OCI-LY3 (cell line): ENCODE results near the gene EXOSC7.

ENCODE experiments used
- H2AFZ ChIP-seq: fragments of 200-600, 300-600 bp; shearing (Covaris generic); 2 replicates; pipeline ENCODE4 v1.6.0; 2014; ENCODE audit warnings: antibody characterized with exemption, low read depth, low read length
- H3K27ac ChIP-seq: fragments of 200-600, 300-600 bp; sonication (generic); 2 replicates; pipeline ENCODE4 v1.5.1; 2014; ENCODE audit warnings: mild to moderate bottlenecking, low read length, moderate library complexity, mixed read lengths
- H3K27me3 ChIP-seq: fragments of 200-600, 300-600 bp; sonication (generic); 2 replicates; pipeline ENCODE4 v1.6.1; 2014; ENCODE audit warnings: low read depth, low read length, mixed read lengths
- H3K36me3 ChIP-seq: fragments of 200-600, 300-600 bp; sonication (generic); replicated peaks from 2 replicates; pipeline ENCODE3; 2014; ENCODE audit warnings: low read depth, low read length, mixed read lengths
- H3K4me1 ChIP-seq: fragments of 300-600, 200-600 bp; sonication (generic); 2 replicates; pipeline ENCODE4 v1.6.1; 2014; ENCODE audit warnings: low read length, mixed read lengths
- H3K4me2 ChIP-seq: fragments of 200-600, 300-600 bp; sonication (generic); 2 replicates; pipeline ENCODE4 v1.6.1; 2014; ENCODE audit warnings: low read length, mixed read lengths
- H3K4me3 ChIP-seq: fragments of 300-600, 200-600 bp; sonication (generic); 2 replicates; pipeline ENCODE4 v1.5.1; 2014; ENCODE audit warnings: antibody characterized with exemption, mild to moderate bottlenecking, low read length, moderate library complexity
- H3K79me2 ChIP-seq: fragments of 300-600, 200-600 bp; shearing (Covaris generic); 2 replicates; pipeline ENCODE4 v1.6.1; 2014; ENCODE audit warnings: mild to moderate bottlenecking, low read length, mixed read lengths
- H3K9ac ChIP-seq: fragments of 300-600, 200-600 bp; shearing (Covaris generic); 2 replicates; pipeline ENCODE4 v1.6.0; 2014; ENCODE audit warnings: mild to moderate bottlenecking, low read length, moderate library complexity
- H3K9me3 ChIP-seq: fragments of 200-600, 300-600 bp; shearing (Covaris generic); 2 replicates; pipeline ENCODE4 v1.6.1; 2014; ENCODE audit warnings: low read length, mixed read lengths; ENCODE audit not compliant: insufficient read depth
- H4K20me1 ChIP-seq: fragments of 200-600, 300-600 bp; sonication (generic); 2 replicates; pipeline ENCODE4 v1.6.1; 2016; ENCODE audit warnings: low read length, mixed read lengths; ENCODE audit not compliant: insufficient read depth
- EZH2phosphoT487 ChIP-seq: fragments of 200-600 bp; shearing (Covaris generic); IDR thresholded peaks from 2 replicates; pipeline ENCODE4 v1.6.1; 2018; ENCODE audit warnings: antibody characterized with exemption, mixed run types, low read depth
- TF ChIP-seq, protein P1 (sequence below): fragments of 200-600, 300-600 bp; sonication (generic); IDR thresholded peaks from 2 replicates; pipeline ENCODE4 v1.5.1; 2014; ENCODE audit warnings: antibody characterized with exemption, low read length, low read depth

Gene EXOSC7

DNA sequence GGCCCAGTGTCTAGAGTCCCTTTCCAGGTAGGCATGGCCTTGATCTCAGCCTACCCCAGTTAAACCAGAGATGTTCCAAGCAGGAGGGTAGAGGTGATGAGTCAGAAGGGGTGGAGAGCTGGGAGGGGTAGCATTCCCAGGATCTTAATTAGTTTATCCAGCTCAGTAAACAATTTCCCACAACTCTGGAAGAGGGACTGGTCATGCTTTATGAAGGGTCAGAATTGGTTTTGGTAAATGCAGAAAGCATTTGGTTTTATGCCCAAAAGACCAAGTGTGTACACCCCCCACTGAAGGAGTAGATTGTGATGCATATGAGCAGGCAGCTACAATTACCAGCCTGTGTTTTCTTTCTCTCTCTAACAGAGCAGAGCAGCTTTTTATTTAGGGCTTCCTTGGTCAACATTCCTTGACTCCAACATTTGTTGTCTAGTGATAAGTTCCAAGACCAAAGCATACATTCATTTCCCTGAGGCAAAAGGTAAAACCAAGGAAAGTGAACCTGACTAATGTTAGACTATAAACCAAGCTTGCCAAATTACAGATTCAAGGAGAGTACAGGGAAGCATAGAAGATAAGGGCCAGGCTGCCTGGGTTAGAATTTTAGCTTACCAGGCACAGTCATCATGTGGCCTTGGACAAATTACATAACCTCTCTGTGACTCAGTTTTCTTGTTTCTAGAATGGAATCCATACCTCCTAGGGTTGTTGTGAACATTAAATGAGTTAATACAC lies 17.6 kb downstream of the EXOSC7 start:
- H3K4me2 ChIP-seq = no peak overlapping the region
- H3K79me2 ChIP-seq = peaks cover 68% of the 10 kb centered on the region
- no peak overlapping the region for H2AFZ ChIP-seq
- H3K27ac ChIP-seq = no peak overlapping the region
- no peaks in the 10 kb centered on the region for H3K27me3 ChIP-seq
- no peaks in the 10 kb centered on the region for H3K9me3 ChIP-seq
- no peaks in the 10 kb centered on the region for H3K4me1 ChIP-seq
- peaks cover 81% of the 10 kb centered on the region for H3K36me3 ChIP-seq
- no peak for TF ChIP-seq EZH2phosphoT487
- TF ChIP-seq, protein P1, sequence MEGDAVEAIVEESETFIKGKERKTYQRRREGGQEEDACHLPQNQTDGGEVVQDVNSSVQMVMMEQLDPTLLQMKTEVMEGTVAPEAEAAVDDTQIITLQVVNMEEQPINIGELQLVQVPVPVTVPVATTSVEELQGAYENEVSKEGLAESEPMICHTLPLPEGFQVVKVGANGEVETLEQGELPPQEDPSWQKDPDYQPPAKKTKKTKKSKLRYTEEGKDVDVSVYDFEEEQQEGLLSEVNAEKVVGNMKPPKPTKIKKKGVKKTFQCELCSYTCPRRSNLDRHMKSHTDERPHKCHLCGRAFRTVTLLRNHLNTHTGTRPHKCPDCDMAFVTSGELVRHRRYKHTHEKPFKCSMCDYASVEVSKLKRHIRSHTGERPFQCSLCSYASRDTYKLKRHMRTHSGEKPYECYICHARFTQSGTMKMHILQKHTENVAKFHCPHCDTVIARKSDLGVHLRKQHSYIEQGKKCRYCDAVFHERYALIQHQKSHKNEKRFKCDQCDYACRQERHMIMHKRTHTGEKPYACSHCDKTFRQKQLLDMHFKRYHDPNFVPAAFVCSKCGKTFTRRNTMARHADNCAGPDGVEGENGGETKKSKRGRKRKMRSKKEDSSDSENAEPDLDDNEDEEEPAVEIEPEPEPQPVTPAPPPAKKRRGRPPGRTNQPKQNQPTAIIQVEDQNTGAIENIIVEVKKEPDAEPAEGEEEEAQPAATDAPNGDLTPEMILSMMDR = no peak
- peaks cover 26% of the 10 kb centered on the region for H4K20me1 ChIP-seq
- H3K9ac ChIP-seq = no peak overlapping the region
- no peak overlapping the region for H3K4me3 ChIP-seq

DNA sequence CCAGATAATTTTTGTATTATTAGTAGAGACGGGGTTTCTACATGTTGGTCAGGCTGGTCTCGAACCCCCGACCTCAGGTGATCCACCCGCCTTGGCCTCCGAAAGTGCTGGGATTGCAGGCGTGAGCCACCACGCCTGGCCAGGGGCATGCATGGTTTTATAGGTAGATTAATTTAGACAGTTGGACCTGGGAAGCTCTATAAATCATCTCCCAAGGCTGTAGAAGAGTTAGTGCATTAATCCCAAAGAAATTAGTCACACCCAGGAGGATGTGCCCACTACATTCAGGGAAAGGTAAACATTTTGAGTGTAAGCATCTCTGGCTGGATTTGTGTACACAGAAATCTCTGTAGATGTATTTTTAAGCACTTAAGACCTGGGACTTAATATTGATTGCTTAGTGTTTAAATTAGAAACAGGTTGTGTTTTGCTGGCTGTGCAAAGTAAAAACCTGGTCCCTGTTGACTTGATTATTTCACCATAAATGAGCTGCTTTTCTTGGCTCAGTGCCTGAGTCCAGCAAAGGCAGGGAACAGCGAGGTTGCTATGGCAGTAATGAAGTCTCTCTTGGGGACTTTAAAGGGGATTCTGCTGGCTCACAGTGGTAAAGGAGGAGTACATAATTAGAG lies 19.2 kb downstream of the EXOSC7 start:
- Histone ChIP-seq H3K9ac (no peak overlapping the region), H3K4me3 (no peak overlapping the region), H3K4me2 (no peak overlapping the region), H3K79me2 (peaks cover 55% of the 10 kb centered on the region), H4K20me1 (peaks cover 23% of the 10 kb centered on the region), H3K27me3 (no peaks in the 10 kb centered on the region), H3K27ac (no peak overlapping the region), H3K4me1 (no peaks in the 10 kb centered on the region), H3K36me3 (peaks cover 82% of the 10 kb centered on the region), H2AFZ (no peak overlapping the region), H3K9me3 (no peaks in the 10 kb centered on the region)
- TF ChIP-seq, protein P1 = no peak
- TF ChIP-seq EZH2phosphoT487 = no peak

DNA sequence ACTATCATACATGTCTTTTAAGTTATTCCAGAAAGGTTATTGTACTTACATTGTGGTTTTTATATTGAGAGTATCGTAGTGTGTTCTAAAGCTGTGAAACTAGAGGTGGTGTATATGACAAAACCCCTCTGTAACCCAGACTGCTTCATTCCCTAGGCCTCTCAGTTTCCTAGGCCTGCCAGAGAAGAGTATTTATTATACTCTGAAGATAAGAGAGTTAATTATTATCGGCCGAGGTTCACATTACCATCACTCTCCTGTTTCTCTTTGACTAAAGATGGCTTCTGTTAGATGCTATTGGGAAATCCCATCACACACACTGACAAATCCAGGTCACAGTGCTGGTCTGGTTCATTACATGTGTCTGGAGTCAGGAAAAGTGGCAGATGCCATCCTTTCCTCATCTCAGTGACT lies 20.5 kb downstream of the EXOSC7 start:
- H3K4me2 ChIP-seq = no peak overlapping the region
- no peak overlapping the region for H2AFZ ChIP-seq
- no peak overlapping the region for H3K27ac ChIP-seq
- H4K20me1 ChIP-seq = peaks cover 23% of the 10 kb centered on the region
- H3K79me2 ChIP-seq = peaks cover 43% of the 10 kb centered on the region
- no peak overlapping the region for H3K9ac ChIP-seq
- H3K36me3 ChIP-seq = peaks cover 80% of the 10 kb centered on the region
- no peaks in the 10 kb centered on the region for H3K27me3 ChIP-seq
- H3K4me1 ChIP-seq = no peaks in the 10 kb centered on the region
- H3K4me3 ChIP-seq = no peak overlapping the region
- no peaks in the 10 kb centered on the region for H3K9me3 ChIP-seq
- TF ChIP-seq, protein P1 = no peak
- TF ChIP-seq EZH2phosphoT487 = no peak

DNA sequence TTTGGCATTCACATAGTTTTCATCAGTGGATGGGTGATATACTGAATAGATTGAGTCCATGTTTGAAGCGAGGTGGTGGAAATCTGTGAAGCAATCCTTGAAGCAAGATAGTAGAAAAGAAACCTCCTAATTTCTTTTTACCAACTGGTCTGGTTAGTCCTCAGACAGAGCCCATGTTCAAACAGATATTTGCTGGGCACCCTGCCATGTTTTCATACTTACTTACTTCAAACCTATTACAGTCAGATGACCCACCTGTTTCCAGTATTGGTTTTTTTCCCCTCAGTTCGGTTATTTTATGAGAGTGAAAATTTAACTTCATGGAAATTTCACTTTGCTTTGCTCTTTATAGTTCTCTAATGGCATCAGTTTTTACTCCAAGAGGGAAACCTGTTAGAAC lies 23.7 kb downstream of the EXOSC7 start:
- no peak overlapping the region for H2AFZ ChIP-seq
- H3K4me3 ChIP-seq = no peak overlapping the region
- H4K20me1 ChIP-seq = peaks cover 8% of the 10 kb centered on the region
- no peak overlapping the region for H3K9ac ChIP-seq
- no peak overlapping the region for H3K27ac ChIP-seq
- no peaks in the 10 kb centered on the region for H3K27me3 ChIP-seq
- peaks cover 12% of the 10 kb centered on the region for H3K79me2 ChIP-seq
- H3K36me3 ChIP-seq = peaks cover 82% of the 10 kb centered on the region
- TF ChIP-seq, protein P1 = no peak
- no peak for TF ChIP-seq EZH2phosphoT487
- no peak overlapping the region for H3K4me2 ChIP-seq
- H3K9me3 ChIP-seq = no peaks in the 10 kb centered on the region
- no peaks in the 10 kb centered on the region for H3K4me1 ChIP-seq
